Neural cell (in vitro differentiated cells): ENCODE data around the gene HLA-G.

Source experiments
- RAD21 ChIP-seq: fragments of 450-650 bp; conservative IDR thresholded peaks from 2 replicates; pipeline ENCODE4 v1.6.1; 2014; ENCODE audit warnings: antibody characterized with exemption, mild to moderate bottlenecking, moderate library complexity
- TF ChIP-seq, protein P1 (sequence below): fragments of 450-650 bp; IDR thresholded peaks from 2 replicates; pipeline ENCODE4 v1.5.1; 2014; ENCODE audit warnings: antibody characterized with exemption, mild to moderate bottlenecking, moderate library complexity; ENCODE audit not compliant: poor library complexity, severe bottlenecking

DNA sequence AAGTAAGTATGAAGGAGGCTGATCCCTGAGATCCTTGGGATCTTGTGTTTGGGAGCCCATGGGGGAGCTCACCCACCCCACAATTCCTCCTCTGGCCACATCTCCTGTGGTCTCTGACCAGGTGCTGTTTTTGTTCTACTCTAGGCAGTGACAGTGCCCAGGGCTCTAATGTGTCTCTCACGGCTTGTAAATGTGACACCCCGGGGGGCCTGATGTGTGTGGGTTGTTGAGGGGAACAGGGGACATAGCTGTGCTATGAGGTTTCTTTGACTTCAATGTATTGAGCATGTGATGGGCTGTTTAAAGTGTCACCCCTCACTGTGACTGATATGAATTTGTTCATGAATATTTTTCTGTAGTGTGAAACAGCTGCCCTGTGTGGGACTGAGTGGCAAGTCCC, 2.8 kb downstream of the HLA-G start:
- TF ChIP-seq, protein P1, sequence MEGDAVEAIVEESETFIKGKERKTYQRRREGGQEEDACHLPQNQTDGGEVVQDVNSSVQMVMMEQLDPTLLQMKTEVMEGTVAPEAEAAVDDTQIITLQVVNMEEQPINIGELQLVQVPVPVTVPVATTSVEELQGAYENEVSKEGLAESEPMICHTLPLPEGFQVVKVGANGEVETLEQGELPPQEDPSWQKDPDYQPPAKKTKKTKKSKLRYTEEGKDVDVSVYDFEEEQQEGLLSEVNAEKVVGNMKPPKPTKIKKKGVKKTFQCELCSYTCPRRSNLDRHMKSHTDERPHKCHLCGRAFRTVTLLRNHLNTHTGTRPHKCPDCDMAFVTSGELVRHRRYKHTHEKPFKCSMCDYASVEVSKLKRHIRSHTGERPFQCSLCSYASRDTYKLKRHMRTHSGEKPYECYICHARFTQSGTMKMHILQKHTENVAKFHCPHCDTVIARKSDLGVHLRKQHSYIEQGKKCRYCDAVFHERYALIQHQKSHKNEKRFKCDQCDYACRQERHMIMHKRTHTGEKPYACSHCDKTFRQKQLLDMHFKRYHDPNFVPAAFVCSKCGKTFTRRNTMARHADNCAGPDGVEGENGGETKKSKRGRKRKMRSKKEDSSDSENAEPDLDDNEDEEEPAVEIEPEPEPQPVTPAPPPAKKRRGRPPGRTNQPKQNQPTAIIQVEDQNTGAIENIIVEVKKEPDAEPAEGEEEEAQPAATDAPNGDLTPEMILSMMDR, result no peak
- no peak for TF ChIP-seq RAD21
